Activated T-helper 1 cell treated with anti-CD3 and anti-CD28 coated beads, Interleukin-2, amount 50 U/mL, for 16 hours (primary cell): Measurements from ENCODE around the gene HS3ST1.

Experiments
- DNase-seq, 2 donors: peaks; one replicate each; pipeline ENCODE4 v3.0.0-alpha.2; 2020; ENCODE audit warnings: low read depth in 1 of 2, low spot score in 1 of 2

Gene HS3ST1

GRCh38 chr4:11428231-11428898 lies at the start of gene HS3ST1:
HS3ST1 (minus strand) TSS chr4:11428894; CDS start chr4:11400005, 28,889 bp downstream.
- DNase-seq, result no peak

- DNase-seq, result no peak
Measured at GRCh38 chr4:11475871-11476270, 47.2 kb upstream of the HS3ST1 start.

DNA sequence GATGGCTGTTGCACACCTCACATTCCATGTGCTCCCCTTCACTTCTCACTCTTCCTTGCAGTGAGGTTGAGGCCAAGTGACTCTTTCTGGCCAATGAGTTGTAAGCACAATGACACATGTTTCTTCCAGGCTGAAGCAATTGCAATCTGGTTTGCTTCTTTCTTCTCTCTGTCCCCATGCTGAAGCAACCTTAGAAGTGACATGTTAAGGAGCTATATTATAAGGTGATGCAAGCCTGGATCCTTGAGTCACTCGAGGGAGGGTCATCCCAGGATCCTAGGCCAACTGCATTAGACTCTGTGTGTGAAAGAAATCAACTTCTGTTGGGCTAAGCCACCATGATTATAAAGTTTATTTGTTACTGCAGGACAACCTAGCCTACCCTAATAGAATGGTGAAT lies 45.5 kb upstream of the HS3ST1 start:
- DNase-seq, result no peak

- DNase-seq, result no peak
Measured at GRCh38 chr4:11472535-11472934, 43.8 kb upstream of the HS3ST1 start.

- DNase-seq, result peak; percentile 8 to 12
Measured at GRCh38 chr4:11471618-11472017, 42.9 kb upstream of the HS3ST1 start.

DNA sequence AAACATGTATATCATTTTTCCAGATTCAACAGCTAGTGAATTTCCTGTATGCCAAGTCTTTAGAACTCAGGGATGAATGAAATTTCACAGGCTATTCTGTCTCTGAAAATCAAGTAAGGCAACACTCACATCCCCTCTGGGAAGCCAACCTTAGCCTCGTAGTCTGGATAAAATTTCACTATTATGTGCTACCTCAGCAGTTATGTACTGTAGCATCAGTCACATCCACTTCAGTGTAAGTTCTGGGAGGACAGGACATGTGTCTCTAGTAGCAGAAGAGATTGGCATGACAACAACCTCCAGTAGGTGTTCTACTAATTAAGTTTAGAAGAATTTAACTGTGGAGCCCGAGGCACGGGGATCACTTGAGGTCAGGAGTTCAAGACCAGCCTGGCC lies 42.4 kb upstream of the HS3ST1 start:
- no peak for DNase-seq

DNA sequence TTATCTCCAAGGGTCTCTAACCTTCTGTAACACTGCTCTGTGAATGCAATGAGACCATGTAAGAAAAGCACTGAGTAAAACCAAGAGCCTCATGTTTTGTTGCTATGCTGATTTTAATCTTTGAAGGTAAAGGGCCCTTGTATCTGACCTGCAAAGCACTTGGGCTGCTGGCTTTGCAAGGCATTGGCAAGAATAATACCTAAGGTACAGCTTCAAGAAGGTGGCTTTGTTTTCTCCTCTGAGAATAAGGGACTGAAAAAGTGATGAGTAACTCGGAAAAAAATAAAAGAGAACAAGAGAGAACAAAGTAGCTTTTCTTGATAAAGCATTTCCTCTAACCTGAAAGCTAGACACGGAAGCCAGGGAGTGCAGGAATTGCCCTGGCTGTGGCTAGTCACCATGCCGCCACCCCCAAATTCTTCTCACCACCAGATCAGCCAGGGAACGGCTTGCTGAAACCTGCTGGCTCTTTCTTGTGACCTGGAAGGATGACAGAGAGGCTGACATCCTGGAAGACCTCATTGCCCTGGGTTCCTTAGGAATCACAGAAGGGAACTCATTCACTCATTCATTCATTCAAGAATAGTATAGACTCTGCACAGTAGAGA lies 41.8 kb upstream of the HS3ST1 start:
- DNase-seq, result no peak

DNA sequence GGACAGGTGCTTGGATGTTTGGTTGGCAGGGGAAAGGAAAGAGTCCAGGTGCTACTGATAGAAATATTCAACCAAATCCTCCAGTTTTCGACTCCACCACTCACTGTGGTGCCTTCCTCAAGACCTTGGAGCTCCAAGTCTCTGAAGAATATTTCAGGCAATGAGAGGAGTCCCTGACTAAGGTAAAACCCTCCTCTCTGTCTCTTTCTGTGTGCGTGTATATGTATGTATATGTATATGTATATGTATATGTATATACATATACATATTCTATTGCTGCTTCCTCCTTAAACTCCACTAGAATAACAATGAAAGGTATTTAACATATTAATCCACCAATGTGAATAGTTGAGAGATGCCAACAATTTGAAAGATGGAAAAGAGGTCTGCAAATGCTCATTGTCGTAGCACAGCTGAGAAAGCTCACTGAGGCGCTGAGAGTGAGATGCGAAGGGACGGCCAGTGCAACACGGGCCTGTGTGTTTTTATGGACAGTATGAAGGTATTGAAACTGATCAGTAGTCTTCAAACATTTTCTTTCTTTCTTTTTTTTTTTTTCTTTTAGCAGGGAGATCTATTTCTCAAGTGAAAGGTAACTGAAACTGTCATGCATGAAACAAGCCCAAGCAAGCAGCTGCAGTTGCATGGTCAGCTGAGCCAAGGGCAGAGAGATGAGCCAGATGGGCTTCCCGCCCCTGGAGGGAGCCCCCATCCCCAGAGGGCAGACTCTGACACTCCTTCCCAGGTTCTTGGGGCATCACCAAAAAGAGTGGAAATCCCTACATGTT lies 41.1 kb upstream of the HS3ST1 start:
- no peak for DNase-seq

GRCh38 chr4:11468901-11469300 lies 40.2 kb upstream of the HS3ST1 start:
- DNase-seq, result no peak

DNA sequence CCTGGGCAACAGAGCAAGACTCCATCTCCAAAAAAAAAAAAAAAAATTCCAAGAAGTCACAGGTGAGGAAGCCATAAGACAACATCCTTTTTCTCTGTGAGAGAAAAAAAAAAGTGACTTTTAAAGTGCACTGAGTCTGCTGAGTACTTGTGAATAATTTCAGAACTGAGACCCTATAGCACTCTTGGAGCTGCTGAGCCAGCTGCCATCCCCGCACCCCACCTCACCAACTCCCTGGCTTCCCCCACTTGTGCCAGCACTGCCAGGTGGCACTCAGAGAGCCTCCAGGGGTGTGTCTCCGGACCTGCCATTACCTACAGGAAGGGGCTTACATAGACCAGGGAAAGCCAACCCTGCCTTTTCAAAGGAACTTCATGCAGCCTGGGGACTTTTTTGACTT lies 39.2 kb upstream of the HS3ST1 start:
- no peak for DNase-seq

- DNase-seq, result no peak
Measured at GRCh38 chr4:11463707-11464106, 35.0 kb upstream of the HS3ST1 start.

GRCh38 chr4:11456401-11456800 lies 27.7 kb upstream of the HS3ST1 start:
- DNase-seq, result no peak

DNA sequence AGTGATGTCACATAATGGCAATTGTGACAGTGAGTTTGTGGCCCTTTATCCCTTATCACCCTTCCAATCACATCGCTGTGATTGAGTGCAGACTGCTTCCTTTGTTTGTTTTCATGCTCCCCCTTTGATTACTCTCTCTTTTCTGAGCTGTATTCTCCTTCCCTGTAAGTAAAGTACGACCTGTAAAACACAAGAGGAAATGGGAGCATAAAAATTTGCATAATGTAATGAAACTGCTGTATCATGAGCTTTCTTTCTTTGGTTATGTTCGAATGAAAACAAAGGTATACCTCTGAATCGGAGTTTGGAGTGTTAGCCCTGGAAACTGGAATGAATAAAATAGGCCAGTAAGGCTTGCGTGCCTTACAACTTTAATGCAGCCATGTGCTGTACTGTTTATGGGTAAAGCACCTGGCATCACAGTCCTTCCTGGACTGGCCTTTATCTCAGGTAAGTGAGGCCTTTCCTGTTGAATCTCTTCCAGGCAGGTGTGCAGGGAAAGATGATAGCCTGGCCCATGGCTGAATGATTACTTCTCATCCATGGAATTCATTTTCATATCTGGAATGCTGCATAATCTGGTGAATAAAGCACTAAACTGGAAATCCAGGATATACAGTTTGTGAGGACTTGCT lies 26.6 kb upstream of the HS3ST1 start:
- DNase-seq, result no peak

GRCh38 chr4:11451716-11452115 lies 23.0 kb upstream of the HS3ST1 start:
- DNase-seq, result no peak

DNA sequence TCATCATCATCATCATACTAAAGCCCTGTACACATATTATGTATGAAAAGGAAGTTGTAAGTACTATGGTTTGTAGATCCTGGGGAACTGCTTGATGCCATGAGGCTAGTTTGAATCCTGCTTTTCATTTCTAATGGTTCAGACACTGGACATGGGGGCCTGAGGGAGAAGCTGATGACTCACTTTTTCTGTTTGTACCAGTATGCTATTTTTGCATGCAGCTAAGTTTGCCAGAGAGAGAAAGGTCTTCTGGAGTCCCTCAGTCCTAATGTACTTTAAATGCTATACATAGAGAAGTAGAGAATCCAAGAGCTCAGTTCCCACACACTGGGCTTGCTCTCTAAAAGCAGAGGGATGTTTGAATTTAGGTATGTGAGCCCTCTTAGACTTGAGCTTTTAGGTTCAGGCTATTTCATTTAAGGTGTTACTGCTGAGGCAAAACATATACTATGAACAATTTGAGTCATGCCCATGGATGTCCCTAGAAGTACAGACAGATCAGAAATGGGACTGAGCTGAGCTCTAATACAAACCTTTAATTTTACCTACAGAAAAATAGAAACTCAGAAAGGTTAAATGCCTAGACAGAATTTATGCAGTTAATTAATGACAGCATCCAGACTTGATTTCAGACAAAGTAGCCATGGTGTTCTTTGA lies 17.6 kb upstream of the HS3ST1 start:
- DNase-seq, result no peak

DNA sequence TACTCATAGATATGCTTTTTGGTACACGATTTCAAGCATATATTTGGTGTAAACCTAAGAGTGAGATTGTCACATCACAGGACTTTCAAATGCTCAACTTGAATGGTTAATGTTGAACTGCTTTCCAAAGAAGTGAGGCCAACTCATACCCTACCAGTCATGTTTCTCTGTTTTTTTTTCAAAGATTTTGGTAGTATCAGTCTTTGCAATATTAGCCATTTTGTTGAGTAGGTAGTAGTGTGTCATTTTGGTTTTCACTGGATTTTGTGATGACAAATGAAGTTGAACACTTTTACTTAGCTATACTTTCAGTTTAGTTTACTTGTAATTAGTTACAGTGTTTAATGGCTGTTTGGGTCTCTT lies 12.5 kb upstream of the HS3ST1 start:
- no peak for DNase-seq

GRCh38 chr4:11440481-11441193 lies 11.9 kb upstream of the HS3ST1 start:
- no peak for DNase-seq

GRCh38 chr4:11439836-11440235 lies 11.1 kb upstream of the HS3ST1 start:
- DNase-seq, result no peak

DNA sequence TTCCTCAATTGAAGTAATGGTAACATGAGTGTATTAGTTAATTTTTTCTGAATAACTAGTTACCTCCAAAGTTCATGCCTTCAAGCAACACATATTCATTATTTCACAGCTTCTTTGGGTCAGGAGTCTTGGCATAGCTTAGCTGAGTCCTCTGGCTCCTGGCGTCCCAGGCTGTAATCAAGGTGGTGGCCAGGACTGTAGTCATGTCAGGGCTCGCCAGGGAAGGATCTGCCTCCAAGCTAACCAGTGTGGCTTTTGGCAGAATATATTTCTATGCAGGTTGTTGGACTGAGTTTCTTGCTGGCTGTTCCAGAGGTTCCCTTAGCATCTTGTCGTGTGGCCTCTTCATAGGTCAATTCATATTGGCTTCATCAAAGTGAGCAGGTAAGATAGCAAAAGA lies 10.0 kb upstream of the HS3ST1 start:
- no peak for DNase-seq

- no peak for DNase-seq
Measured at GRCh38 chr4:11436673-11437072, 8.0 kb upstream of the HS3ST1 start.

DNA sequence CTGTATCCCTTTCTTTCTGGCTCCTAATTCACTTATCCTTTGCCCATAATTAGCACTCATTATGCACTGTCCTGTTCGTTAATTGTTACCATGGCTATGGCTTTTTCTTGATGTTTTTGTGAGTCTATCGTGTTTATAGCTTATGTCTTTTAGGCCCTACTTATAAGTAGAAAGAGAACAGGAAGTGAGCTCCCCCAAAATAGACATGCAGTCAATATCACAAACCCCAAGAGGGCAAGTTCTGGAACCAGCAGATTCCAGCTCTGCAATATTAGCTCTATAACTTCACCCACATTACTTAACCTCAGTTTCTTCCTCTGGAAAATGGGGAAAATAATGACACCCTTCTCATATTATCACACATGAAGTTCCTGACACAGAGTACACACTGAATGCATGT lies 7.4 kb upstream of the HS3ST1 start:
- no peak for DNase-seq
